GM23338 (cell line): ENCODE results near the gene SPACA7. TPM values are rescaled to one million over a fixed set of nuclear protein-coding genes. Genes with fewer than 3 reads are reported as not detected.

Experiments
- ATAC-seq: fragments of 200-7000 bp; cut with Tn5 transposase; 3 replicates; pipeline ENCODE4 v1.9.1; 2020
- DNase-seq: peaks from one replicate; pipeline ENCODE4 v3.0.0-alpha.2; 2015; ENCODE audit warnings: low spot score
- H2AFZ ChIP-seq: fragments of 200-600 bp; sonication (generic); 2 replicates; pipeline ENCODE4 v1.8.0; 2016; ENCODE audit warnings: antibody characterized with exemption, mild to moderate bottlenecking, moderate library complexity
- H3F3A ChIP-seq: fragments of 200-600 bp; sonication (generic); replicated peaks from 2 replicates; pipeline ENCODE4 v1.8.0; 2017; ENCODE audit warnings: antibody characterized with exemption, mixed run types, low read depth
- H3K27ac ChIP-seq: fragments of 200-600 bp; sonication (generic); 2 replicates; pipeline ENCODE4 v1.6.1; 2016; ENCODE audit warnings: low read depth
- H3K27me3 ChIP-seq: fragments of 200-600 bp; sonication (generic); 2 replicates; pipeline ENCODE4 v1.8.0; 2016; ENCODE audit warnings: mild to moderate bottlenecking, mixed run types, moderate library complexity; ENCODE audit not compliant: insufficient read depth
- H3K36me3 ChIP-seq: fragments of 200-600 bp; sonication (generic); 2 replicates; pipeline ENCODE4 v1.8.0; 2016; ENCODE audit warnings: mild to moderate bottlenecking; ENCODE audit not compliant: insufficient read depth
- H3K4me1 ChIP-seq: fragments of 200-600 bp; sonication (generic); 2 replicates; pipeline ENCODE4 v1.8.0; 2016; ENCODE audit warnings: mild to moderate bottlenecking, moderate library complexity; ENCODE audit not compliant: insufficient read depth
- H3K4me2 ChIP-seq: fragments of 200-600 bp; sonication (generic); 2 replicates; pipeline ENCODE4 v1.7.1; 2017; ENCODE audit warnings: mixed run types
- H3K4me3 ChIP-seq: fragments of 200-600 bp; sonication (generic); 2 replicates; pipeline ENCODE4 v1.6.1; 2016; ENCODE audit warnings: mixed run types
- H3K79me2 ChIP-seq: fragments of 200-600 bp; sonication (generic); replicated peaks from 2 replicates; pipeline ENCODE4 v1.8.0; 2017; ENCODE audit warnings: mild to moderate bottlenecking; ENCODE audit not compliant: insufficient read depth
- H3K9me2 ChIP-seq: fragments of 200-600 bp; sonication (generic); 2 replicates; pipeline ENCODE4 v1.8.0; 2017; ENCODE audit not compliant: insufficient read depth
- H4K20me1 ChIP-seq: fragments of 200-600 bp; sonication (generic); replicated peaks from 2 replicates; pipeline ENCODE4 v1.8.0; 2017; ENCODE audit warnings: mild to moderate bottlenecking; ENCODE audit not compliant: insufficient read depth
- H3K27ac Mint-ChIP-seq: 2 replicates; pipeline ENCODE4 v1.8.0; 2020; ENCODE audit warnings: inconsistent platforms, mild to moderate bottlenecking, moderate library complexity, mixed read lengths
- H3K27me3 Mint-ChIP-seq: 3 replicates; pipeline ENCODE4 v1.8.0; 2022; ENCODE audit warnings: low read depth, mild to moderate bottlenecking, moderate library complexity, mixed read lengths, inconsistent platforms; ENCODE audit not compliant: insufficient read depth, poor library complexity
- H3K36me3 Mint-ChIP-seq: 3 replicates; pipeline ENCODE4 v1.8.0; 2021; ENCODE audit warnings: low read depth, mild to moderate bottlenecking, inconsistent platforms, moderate library complexity, mixed read lengths
- H3K4me1 Mint-ChIP-seq: 3 replicates; pipeline ENCODE4 v1.8.0; 2020; ENCODE audit warnings: mild to moderate bottlenecking, inconsistent platforms, mixed read lengths
- H3K4me3 Mint-ChIP-seq: 3 replicates; pipeline ENCODE4 v1.8.0; 2021; ENCODE audit warnings: moderate library complexity, mild to moderate bottlenecking, inconsistent platforms, mixed read lengths
- H3K9me3 Mint-ChIP-seq: 3 replicates; pipeline ENCODE4 v1.8.0; 2020; ENCODE audit warnings: moderate library complexity, mild to moderate bottlenecking, inconsistent platforms, mixed read lengths
- CREB1 ChIP-seq: fragments of 250-450 bp; sonication (Bioruptor Pico); IDR thresholded peaks from 2 replicates; pipeline ENCODE4 v1.5.0; 2020; ENCODE audit warnings: low read depth, mild to moderate bottlenecking, moderate library complexity
- CTCF ChIP-seq, 2 experiments: fragments of 200-600 bp in 1 of 2; sonication (generic) in 1 of 2; conservative IDR thresholded peaks; 2 replicates each; pipeline versions ENCODE4 v1.5.1 to v1.6.1; 2016 to 2017; ENCODE audit warnings: antibody characterized with exemption in 2 of 2, low read depth in 2 of 2, mild to moderate bottlenecking in 2 of 2, moderate library complexity in 1 of 2
- ETS1 ChIP-seq: IDR thresholded peaks from 2 replicates; pipeline ENCODE4 v1.6.1; 2016; ENCODE audit warnings: antibody characterized with exemption
- EZH2 ChIP-seq: fragments of 200-600 bp; sonication (generic); IDR thresholded peaks from one replicate; pipeline ENCODE4 v1.8.0; 2017; ENCODE audit warnings: antibody characterized with exemption, mild to moderate bottlenecking, low read depth; ENCODE audit not compliant: unreplicated experiment
- EZH2phosphoT487 ChIP-seq: fragments of 200-600 bp; sonication (generic); IDR thresholded peaks from one replicate; pipeline ENCODE4 v1.8.1; 2018; ENCODE audit warnings: antibody characterized with exemption; ENCODE audit not compliant: unreplicated experiment
- JUNB ChIP-seq: IDR thresholded peaks from one replicate; pipeline ENCODE4 v1.6.1; 2016; ENCODE audit warnings: antibody characterized with exemption; ENCODE audit not compliant: unreplicated experiment
- NANOG ChIP-seq: IDR thresholded peaks from 2 replicates; pipeline ENCODE4 v1.6.1; 2016; ENCODE audit warnings: antibody characterized with exemption, borderline replicate concordance
- POLR2AphosphoS5 ChIP-seq: IDR thresholded peaks from 2 replicates; pipeline ENCODE4 v1.6.1; 2016; ENCODE audit warnings: antibody characterized with exemption, low read depth
- STAT1 ChIP-seq: IDR thresholded peaks from one replicate; pipeline ENCODE4 v1.6.1; 2016; ENCODE audit warnings: antibody characterized with exemption; ENCODE audit not compliant: unreplicated experiment
- ZNF114 ChIP-seq: fragments of 250-450 bp; sonication (Bioruptor Pico); IDR thresholded peaks from 2 replicates; pipeline ENCODE4 v1.5.0; 2020; ENCODE audit warnings: mild to moderate bottlenecking, moderate library complexity
- ZNF331 ChIP-seq: fragments of 250-450 bp; sonication (Bioruptor Pico); IDR thresholded peaks from 2 replicates; pipeline ENCODE4 v1.5.0; 2020; ENCODE audit warnings: low read depth, mild to moderate bottlenecking, moderate library complexity
- polyA plus RNA-seq: library from polyadenylated mRNA; unstranded; fragments of >200 nt; fragmentation: Nextera tagmentation; extraction: Ambion mirVana; gene quantifications from 2 replicates; pipeline ENCODE4 v1.2.1, GENCODE V29; 2016
- total RNA-seq: library from RNA; depleted of rRNA; stranded (reverse); fragments of >200 nt; shearing (Covaris generic); gene quantifications from 2 replicates; pipeline ENCODE4 v1.2.3, GENCODE V29; 2014
- TF ChIP-seq, protein P1 (sequence below): IDR thresholded peaks from one replicate; pipeline ENCODE4 v1.6.1; 2018; ENCODE audit warnings: antibody characterized with exemption; ENCODE audit not compliant: unreplicated experiment
- TF ChIP-seq, protein P2 (sequence below): fragments of 250-450 bp; sonication (Bioruptor Pico); IDR thresholded peaks from 2 replicates; pipeline ENCODE4 v1.5.0; 2020; ENCODE audit warnings: mild to moderate bottlenecking, moderate library complexity

Gene SPACA7
- total and polyA plus RNA-seq, 2 experiments from 2014 or later = not detected

GRCh38 chr13:112342841-112343361, 33.3 kb upstream of the SPACA7 start:
- H3K36me3 Mint-ChIP-seq = no peaks in the 10 kb centered on the region

More at GRCh38 chr13:112342841-112343361, 33.3 kb upstream of the SPACA7 start:
- DNase-seq = no peak
- no peak overlapping the region for H3K27ac Mint-ChIP-seq
- H3K79me2 ChIP-seq = no peaks in the 10 kb centered on the region
- H3F3A ChIP-seq = no peaks in the 10 kb centered on the region
- no peak overlapping the region for H3K4me3 Mint-ChIP-seq
- peaks cover 7% of the 10 kb centered on the region; the same call in 1 of the 3 replicates for H3K9me3 Mint-ChIP-seq
- H3K4me1 ChIP-seq = peaks cover 17% of the 10 kb centered on the region
- H3K4me2 ChIP-seq = no peak overlapping the region
- TF ChIP-seq, protein P1, sequence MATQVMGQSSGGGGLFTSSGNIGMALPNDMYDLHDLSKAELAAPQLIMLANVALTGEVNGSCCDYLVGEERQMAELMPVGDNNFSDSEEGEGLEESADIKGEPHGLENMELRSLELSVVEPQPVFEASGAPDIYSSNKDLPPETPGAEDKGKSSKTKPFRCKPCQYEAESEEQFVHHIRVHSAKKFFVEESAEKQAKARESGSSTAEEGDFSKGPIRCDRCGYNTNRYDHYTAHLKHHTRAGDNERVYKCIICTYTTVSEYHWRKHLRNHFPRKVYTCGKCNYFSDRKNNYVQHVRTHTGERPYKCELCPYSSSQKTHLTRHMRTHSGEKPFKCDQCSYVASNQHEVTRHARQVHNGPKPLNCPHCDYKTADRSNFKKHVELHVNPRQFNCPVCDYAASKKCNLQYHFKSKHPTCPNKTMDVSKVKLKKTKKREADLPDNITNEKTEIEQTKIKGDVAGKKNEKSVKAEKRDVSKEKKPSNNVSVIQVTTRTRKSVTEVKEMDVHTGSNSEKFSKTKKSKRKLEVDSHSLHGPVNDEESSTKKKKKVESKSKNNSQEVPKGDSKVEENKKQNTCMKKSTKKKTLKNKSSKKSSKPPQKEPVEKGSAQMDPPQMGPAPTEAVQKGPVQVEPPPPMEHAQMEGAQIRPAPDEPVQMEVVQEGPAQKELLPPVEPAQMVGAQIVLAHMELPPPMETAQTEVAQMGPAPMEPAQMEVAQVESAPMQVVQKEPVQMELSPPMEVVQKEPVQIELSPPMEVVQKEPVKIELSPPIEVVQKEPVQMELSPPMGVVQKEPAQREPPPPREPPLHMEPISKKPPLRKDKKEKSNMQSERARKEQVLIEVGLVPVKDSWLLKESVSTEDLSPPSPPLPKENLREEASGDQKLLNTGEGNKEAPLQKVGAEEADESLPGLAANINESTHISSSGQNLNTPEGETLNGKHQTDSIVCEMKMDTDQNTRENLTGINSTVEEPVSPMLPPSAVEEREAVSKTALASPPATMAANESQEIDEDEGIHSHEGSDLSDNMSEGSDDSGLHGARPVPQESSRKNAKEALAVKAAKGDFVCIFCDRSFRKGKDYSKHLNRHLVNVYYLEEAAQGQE = no peak
- no peak for TF ChIP-seq EZH2
- no peak for TF ChIP-seq ZNF114 (CRISPR knock-in tag)
- TF ChIP-seq STAT1 = no peak
- TF ChIP-seq, protein P2, sequence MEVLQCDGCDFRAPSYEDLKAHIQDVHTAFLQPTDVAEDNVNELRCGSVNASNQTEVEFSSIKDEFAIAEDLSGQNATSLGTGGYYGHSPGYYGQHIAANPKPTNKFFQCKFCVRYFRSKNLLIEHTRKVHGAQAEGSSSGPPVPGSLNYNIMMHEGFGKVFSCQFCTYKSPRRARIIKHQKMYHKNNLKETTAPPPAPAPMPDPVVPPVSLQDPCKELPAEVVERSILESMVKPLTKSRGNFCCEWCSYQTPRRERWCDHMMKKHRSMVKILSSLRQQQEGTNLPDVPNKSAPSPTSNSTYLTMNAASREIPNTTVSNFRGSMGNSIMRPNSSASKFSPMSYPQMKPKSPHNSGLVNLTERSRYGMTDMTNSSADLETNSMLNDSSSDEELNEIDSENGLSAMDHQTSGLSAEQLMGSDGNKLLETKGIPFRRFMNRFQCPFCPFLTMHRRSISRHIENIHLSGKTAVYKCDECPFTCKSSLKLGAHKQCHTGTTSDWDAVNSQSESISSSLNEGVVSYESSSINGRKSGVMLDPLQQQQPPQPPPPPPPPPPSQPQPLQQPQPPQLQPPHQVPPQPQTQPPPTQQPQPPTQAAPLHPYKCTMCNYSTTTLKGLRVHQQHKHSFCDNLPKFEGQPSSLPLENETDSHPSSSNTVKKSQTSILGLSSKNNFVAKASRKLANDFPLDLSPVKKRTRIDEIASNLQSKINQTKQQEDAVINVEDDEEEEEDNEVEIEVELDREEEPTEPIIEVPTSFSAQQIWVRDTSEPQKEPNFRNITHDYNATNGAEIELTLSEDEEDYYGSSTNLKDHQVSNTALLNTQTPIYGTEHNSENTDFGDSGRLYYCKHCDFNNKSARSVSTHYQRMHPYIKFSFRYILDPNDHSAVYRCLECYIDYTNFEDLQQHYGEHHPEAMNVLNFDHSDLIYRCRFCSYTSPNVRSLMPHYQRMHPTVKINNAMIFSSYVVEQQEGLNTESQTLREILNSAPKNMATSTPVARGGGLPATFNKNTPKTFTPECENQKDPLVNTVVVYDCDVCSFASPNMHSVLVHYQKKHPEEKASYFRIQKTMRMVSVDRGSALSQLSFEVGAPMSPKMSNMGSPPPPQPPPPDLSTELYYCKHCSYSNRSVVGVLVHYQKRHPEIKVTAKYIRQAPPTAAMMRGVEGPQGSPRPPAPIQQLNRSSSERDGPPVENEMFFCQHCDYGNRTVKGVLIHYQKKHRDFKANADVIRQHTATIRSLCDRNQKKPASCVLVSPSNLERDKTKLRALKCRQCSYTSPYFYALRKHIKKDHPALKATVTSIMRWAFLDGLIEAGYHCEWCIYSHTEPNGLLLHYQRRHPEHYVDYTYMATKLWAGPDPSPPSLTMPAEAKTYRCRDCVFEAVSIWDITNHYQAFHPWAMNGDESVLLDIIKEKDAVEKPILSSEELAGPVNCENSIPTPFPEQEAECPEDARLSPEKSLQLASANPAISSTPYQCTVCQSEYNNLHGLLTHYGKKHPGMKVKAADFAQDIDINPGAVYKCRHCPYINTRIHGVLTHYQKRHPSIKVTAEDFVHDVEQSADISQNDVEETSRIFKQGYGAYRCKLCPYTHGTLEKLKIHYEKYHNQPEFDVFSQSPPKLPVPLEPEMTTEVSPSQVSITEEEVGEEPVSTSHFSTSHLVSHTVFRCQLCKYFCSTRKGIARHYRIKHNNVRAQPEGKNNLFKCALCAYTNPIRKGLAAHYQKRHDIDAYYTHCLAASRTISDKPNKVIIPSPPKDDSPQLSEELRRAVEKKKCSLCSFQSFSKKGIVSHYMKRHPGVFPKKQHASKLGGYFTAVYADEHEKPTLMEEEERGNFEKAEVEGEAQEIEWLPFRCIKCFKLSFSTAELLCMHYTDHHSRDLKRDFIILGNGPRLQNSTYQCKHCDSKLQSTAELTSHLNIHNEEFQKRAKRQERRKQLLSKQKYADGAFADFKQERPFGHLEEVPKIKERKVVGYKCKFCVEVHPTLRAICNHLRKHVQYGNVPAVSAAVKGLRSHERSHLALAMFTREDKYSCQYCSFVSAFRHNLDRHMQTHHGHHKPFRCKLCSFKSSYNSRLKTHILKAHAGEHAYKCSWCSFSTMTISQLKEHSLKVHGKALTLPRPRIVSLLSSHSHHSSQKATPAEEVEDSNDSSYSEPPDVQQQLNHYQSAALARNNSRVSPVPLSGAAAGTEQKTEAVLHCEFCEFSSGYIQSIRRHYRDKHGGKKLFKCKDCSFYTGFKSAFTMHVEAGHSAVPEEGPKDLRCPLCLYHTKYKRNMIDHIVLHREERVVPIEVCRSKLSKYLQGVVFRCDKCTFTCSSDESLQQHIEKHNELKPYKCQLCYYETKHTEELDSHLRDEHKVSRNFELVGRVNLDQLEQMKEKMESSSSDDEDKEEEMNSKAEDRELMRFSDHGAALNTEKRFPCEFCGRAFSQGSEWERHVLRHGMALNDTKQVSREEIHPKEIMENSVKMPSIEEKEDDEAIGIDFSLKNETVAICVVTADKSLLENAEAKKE = no peak
- no peak for TF ChIP-seq POLR2AphosphoS5
- no peak for TF ChIP-seq CTCF (conservative IDR thresholded peaks at IDR 0.05; ENCODE audit: low read depth in 2 of 2)
- TF ChIP-seq JUNB = no peak
- no peak for TF ChIP-seq EZH2phosphoT487
- no peak for TF ChIP-seq ETS1
- no peak for TF ChIP-seq ZNF331 (CRISPR knock-in tag)
- no peak for TF ChIP-seq NANOG
- no peak for TF ChIP-seq CREB1 (CRISPR knock-in tag)
- H3K9me2 ChIP-seq = no peaks in the 10 kb centered on the region
- H2AFZ ChIP-seq = peak overlapping the region; percentile 56; the same call in 1 of the 2 replicates
- ATAC-seq = no peak
- no peak overlapping the region for H3K27ac ChIP-seq
- H3K27me3 Mint-ChIP-seq = peaks cover 3% of the 10 kb centered on the region
- no peaks in the 10 kb centered on the region for H3K36me3 ChIP-seq
- no peak overlapping the region for H3K4me3 ChIP-seq
- H4K20me1 ChIP-seq = no peaks in the 10 kb centered on the region
- H3K27me3 ChIP-seq = no peaks in the 10 kb centered on the region
- peaks cover 39% of the 10 kb centered on the region for H3K4me1 Mint-ChIP-seq
